Peyer's patch (tissue), 4 donors: ENCODE measurements around the gene NCOA7.

Experiments used
- CTCF ChIP-seq, 6 experiments: fragments of 450-650 bp in 4 of 6; fragments of 200-600 bp in 2 of 6; sonication (generic) in 1 of 6; IDR thresholded peaks; one replicate each; pipeline ENCODE4 v1.5.1; 2017 to 2019; ENCODE audit warnings: antibody characterized with exemption in 6 of 6, mild to moderate bottlenecking in 3 of 6, moderate library complexity in 1 of 6
- POLR2A ChIP-seq, 2 donors: fragments of 450-650 bp; IDR thresholded peaks; one replicate each; pipeline ENCODE4 v1.5.1; 2017; ENCODE audit warnings: antibody characterized with exemption in 2 of 2, mild to moderate bottlenecking in 2 of 2, moderate library complexity in 2 of 2

GRCh38 chr6:125748406-125749172 is 42.2 kb upstream of the NCOA7 start:
- TF ChIP-seq CTCF (IDR thresholded peaks at IDR 0.05), result no peak
- no peak for TF ChIP-seq POLR2A (IDR thresholded peaks at IDR 0.05)
